HG03196 (cell line): Measurements from ENCODE around the gene PLCG1.

Experiments used
- ATAC-seq: cut with Tn5 transposase; IDR thresholded peaks from one replicate; pipeline ENCODE4 v1.9.1; 2021; ENCODE audit not compliant: unreplicated experiment

Gene PLCG1

DNA sequence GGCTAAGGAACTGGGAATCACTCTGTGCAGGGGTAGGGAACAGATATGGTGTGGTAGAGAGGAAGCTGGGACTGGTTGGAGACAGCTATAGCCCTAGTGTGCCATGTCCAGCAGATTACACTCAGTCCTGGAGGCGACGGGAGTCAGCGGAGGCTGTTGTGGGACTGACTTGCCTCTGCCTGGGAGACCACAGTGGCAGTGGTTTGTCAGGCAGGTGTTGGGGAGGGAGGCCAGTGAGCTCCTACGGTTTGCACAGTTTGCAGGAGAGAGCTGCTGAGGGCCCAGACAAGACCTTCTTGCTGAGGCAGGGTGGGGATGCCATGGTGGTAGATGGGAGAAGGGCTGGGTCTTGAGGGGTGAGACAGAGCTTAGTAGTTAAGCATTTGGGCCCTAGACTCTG lies 4.9 kb downstream of the PLCG1 start:
- ATAC-seq, result no peak

- no peak for ATAC-seq
These were observed 5.6 kb downstream of the PLCG1 start for GRCh38 chr20:41142919-41143318.

DNA sequence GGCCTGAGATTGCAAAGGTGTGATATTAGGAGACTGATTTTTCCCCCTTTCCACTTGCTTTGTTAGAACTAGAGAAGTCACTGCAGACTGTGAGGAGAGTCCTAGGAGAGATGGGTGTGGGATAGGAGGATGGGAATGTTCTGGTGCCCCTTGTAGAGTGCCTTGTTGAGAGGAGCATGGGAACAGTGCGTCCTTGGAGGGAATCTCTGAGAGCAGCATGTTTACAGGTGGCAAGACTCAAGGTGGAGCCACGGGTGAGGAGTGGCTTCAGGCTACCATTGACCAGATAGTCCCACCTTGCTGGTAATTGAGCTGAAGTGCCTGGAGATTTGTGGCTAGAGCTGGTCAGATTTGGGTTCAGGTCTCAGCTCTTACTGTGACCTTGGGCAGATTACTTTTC lies 6.0 kb downstream of the PLCG1 start:
- no peak for ATAC-seq

DNA sequence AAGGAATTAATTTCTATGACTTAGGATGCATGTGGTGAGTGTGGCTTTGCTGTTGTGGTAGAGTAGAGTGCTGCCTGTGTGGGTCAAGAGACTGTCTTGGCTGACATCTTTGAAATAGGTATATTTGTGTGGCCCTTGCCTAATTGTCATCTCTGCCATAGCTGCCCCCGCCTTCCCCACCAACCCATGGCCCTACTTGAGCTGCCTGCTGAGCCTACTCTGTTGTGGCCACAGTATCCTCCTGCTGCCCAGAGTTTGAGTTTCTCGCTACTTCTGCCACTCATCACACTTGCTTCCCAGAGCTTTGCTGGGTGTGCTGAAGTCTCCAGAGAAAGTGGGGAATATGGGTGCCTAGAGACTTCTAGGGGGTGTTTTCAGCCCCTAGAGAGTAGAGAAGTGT lies 8.0 kb downstream of the PLCG1 start:
- no peak for ATAC-seq

DNA sequence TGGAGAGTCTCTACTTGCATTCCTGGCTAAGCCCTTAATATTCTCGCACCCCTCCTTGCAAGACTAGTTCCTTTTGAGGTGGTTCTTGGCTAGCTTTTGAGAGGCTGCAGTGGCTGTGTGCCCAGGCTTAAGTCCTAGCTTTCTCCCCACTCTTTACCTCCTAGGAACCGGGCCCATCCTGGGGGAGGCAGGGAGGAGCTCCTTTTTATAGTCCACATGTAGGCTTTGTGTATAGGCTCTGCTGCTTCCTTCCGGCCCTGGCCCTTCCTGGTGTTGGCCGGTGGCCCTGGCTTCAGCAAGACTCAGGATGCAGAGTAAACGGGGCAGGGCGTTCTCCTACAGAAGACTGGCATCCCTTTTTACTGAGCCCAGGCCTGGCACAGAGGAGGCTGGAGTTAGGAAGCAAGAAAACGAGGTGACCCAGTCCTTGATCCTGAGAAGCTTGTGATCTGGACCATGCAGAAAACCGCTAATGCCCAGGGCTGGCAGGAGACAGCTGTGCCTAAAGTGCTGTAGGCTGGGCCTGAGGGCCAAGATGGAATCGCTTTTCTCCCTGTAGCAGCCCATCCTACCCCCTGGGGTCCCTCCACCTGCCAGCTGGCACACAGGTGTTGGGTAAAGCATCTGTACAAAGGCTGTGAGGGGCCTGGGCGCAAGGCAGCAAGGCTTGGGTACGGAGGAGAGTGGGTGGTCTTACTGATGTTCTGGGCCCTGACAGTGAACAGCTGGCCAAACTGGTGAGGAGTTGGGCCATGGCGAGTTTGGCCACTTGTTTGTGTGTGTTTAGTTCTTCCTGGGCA lies 8.7 kb downstream of the PLCG1 start:
- no peak for ATAC-seq

DNA sequence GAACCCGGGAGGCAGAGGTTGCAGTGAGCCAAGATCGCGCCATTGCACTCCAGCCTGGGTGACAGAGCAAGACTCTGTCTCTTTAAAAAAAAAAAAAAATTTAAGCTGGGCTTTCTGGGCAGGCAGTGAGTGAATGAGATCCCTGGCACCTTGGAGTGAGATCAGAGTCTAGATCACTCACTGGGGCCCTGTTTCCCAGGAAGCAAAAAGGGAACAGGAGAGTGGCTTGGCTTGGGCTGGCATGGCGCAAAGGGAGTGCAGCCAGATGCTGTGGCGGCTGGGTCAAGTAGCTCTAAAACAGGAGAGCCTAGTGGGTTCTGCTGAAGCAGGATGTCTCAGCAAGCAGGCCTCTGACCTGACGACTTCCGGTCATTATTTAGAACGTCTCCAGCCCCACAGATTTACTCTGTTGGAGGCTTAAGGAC lies 10.4 kb downstream of the PLCG1 start:
- no peak for ATAC-seq

- no peak for ATAC-seq
These were observed 11.6 kb downstream of the PLCG1 start for GRCh38 chr20:41148942-41149341.

GRCh38 chr20:41150664-41151063 lies 13.3 kb downstream of the PLCG1 start:
- ATAC-seq, result no peak

- no peak for ATAC-seq
These were observed 14.0 kb downstream of the PLCG1 start for GRCh38 chr20:41151134-41151869.

DNA sequence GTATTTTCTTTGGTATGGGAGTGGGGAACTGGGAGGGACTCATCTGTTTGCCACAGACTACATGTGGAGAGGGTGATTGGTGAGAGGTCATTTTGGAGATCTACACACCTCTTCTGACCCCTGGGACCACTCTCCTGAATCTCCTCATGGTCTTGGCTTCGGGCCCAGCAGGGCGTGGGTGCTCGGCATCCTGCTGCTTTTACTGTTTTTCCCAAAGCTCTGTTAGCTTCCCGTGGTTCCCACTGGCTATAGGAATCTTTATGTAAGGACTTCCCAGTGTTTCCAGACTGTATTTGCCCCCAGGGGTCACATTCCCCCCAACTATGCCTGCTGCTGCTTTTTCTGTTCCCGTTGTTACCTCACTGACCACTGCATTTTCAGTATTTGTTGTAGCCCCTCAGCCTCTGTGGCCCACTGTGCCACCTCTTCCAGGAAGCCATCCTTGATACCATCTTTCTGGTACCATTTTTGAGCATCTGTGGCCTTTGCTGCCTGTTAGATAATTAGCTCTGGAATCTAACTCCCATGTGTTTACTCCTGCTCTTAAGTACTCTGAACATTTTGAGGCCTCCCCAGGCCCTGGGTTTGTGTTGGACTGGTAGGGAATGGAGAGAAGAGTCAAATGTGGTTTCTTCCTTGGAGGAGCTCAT lies 14.9 kb downstream of the PLCG1 start:
- no peak for ATAC-seq

- no peak for ATAC-seq
These were observed 17.3 kb downstream of the PLCG1 start for GRCh38 chr20:41154436-41155176.

GRCh38 chr20:41155261-41155660 lies 17.9 kb downstream of the PLCG1 start:
- ATAC-seq, result no peak

- ATAC-seq, result no peak
These were observed 20.8 kb downstream of the PLCG1 start for GRCh38 chr20:41158082-41158625.

- ATAC-seq, result no peak
These were observed 22.2 kb downstream of the PLCG1 start for GRCh38 chr20:41159547-41159946.

- no peak for ATAC-seq
These were observed 23.3 kb downstream of the PLCG1 start for GRCh38 chr20:41160686-41161085.

- ATAC-seq, result no peak
These were observed 24.5 kb downstream of the PLCG1 start for GRCh38 chr20:41161886-41162285.

- no peak for ATAC-seq
These were observed 25.1 kb downstream of the PLCG1 start for GRCh38 chr20:41162396-41162795.

- no peak for ATAC-seq
These were observed 26.5 kb downstream of the PLCG1 start for GRCh38 chr20:41163821-41164220.

DNA sequence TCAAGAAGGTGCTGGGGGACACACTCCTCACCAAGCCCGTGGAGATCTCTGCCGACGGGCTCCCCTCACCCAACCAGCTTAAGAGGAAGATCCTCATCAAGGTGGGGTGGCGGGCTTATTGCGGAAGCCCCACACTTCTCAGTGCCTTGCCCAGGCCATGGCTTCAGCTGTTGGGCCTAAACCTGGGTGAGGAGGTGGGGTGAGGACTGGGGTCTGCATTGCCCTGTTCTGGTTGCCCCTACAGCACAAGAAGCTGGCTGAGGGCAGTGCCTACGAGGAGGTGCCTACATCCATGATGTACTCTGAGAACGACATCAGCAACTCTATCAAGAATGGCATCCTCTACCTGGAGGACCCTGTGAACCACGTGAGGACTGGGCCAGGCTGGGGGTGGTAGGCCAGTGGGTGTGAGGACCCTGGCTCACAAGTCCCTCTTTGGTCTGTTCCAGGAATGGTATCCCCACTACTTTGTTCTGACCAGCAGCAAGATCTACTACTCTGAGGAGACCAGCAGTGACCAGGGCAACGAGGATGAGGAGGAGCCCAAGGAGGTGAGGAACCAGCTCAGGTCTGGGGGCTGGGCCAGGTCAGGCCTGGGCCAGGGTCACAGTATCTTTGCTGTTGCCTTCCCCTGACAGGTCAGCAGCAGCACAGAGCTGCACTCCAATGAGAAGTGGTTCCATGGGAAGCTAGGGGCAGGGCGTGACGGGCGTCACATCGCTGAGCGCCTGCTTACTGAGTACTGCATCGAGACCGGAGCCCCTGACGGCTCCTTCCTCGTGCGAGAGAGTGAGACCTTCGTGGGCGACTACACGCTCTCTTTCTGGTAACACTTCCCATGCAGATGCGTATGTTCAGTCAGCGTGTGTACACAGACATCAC lies 27.9 kb downstream of the PLCG1 start:
- no peak for ATAC-seq
